Endothelial cell of umbilical vein (primary cell): Measurements from ENCODE around the gene PHF2.

ENCODE experiments used
- CTCF ChIP-seq, 2 donors: IDR thresholded peaks; 1 replicate in 1 of 2; 2 replicates in 1 of 2; pipeline ENCODE4 v1.5.1; 2011; ENCODE audit warnings: low read length in 2 of 2, mild to moderate bottlenecking in 2 of 2, moderate library complexity in 2 of 2, control low read depth in 1 of 2, inconsistent platforms in 1 of 2, low read depth in 1 of 2; ENCODE audit not compliant: insufficient read depth in 1 of 2; ENCODE audit errors: extremely low read depth in 1 of 2
- EZH2 ChIP-seq: IDR thresholded peaks from 2 replicates; pipeline ENCODE4 v1.6.1; 2012; ENCODE audit warnings: borderline replicate concordance, low read depth, mild to moderate bottlenecking, moderate library complexity, low read length, inconsistent platforms; ENCODE audit not compliant: severe bottlenecking
- FOS ChIP-seq: IDR thresholded peaks from 2 replicates; pipeline ENCODE4 v1.6.1; 2011; ENCODE audit warnings: mild to moderate bottlenecking, low read length, moderate library complexity, borderline replicate concordance; ENCODE audit not compliant: insufficient read depth
- GATA2 ChIP-seq: IDR thresholded peaks from 2 replicates; pipeline ENCODE4 v1.7.0; 2011; ENCODE audit warnings: low read depth, mild to moderate bottlenecking, moderate library complexity, mixed read lengths, low read length; ENCODE audit not compliant: insufficient read length, insufficient read depth
- JUN ChIP-seq: IDR thresholded peaks from 2 replicates; pipeline ENCODE4 v1.6.1; 2011; ENCODE audit warnings: borderline replicate concordance, low read depth; ENCODE audit not compliant: insufficient read length, insufficient read depth
- POLR2A ChIP-seq: IDR thresholded peaks from 2 replicates; pipeline ENCODE4 v1.6.1; 2012; ENCODE audit warnings: low read depth, mild to moderate bottlenecking, control low read depth, low read length

DNA sequence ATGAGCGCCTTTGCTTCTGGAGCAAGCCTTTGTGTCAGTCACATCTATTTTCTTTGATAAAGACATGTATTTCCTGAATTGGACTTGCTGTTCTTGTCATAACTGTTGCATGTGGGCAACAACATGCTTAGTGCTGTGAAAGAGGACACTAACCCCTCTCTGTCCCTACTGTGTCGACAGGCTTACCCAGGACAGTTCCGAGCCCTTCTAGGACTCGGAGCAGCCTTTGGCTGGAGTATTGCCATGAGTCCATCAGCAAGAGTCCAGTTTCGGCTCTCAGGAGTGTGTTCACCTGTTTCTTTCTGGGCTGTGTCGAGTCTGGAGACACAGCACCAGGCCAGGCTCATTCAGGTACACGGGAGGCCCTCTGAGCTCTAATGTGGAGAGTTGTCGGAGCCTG, 36.1 kb upstream of the PHF2 start:
- TF ChIP-seq POLR2A: no peak
- no peak for TF ChIP-seq CTCF (IDR thresholded peaks at IDR 0.05; ENCODE audit: extremely low read depth in 1 of 2, insufficient read depth in 1 of 2, low read depth in 1 of 2, low read length in 2 of 2)
- TF ChIP-seq EZH2: no peak
- no peak for TF ChIP-seq FOS
- no peak for TF ChIP-seq GATA2
- no peak for TF ChIP-seq JUN
